KMS-11 (cell line): Measurements from ENCODE around the gene PLCG2.

Experiments used
- H2AFZ ChIP-seq: fragments of 200-600 bp; sonication (generic); 2 replicates; pipeline ENCODE4 v1.6.1; 2016; ENCODE audit warnings: antibody characterized with exemption, mixed run types, low read depth
- H3K27ac ChIP-seq: fragments of 200-600 bp; sonication (generic); 2 replicates; pipeline ENCODE4 v1.6.1; 2016; ENCODE audit warnings: mild to moderate bottlenecking, mixed run types
- H3K27me3 ChIP-seq: fragments of 200-600 bp; sonication (generic); 2 replicates; pipeline ENCODE4 v1.6.1; 2017; ENCODE audit warnings: mild to moderate bottlenecking, low read depth, mixed run types, moderate library complexity; ENCODE audit not compliant: insufficient read depth
- H3K36me3 ChIP-seq: fragments of 200-600 bp; sonication (generic); 2 replicates; pipeline ENCODE4 v1.6.1; 2017; ENCODE audit warnings: mild to moderate bottlenecking, mixed run types; ENCODE audit not compliant: insufficient read depth
- H3K4me1 ChIP-seq: fragments of 200-600 bp; sonication (generic); 2 replicates; pipeline ENCODE4 v1.6.1; 2016; ENCODE audit warnings: mild to moderate bottlenecking, low read depth, mixed run types; ENCODE audit not compliant: poor library complexity, severe bottlenecking
- H3K4me2 ChIP-seq: fragments of 200-600 bp; sonication (generic); 2 replicates; pipeline ENCODE4 v1.7.0; 2016; ENCODE audit warnings: mild to moderate bottlenecking, mixed run types
- H3K4me3 ChIP-seq: fragments of 200-600 bp; sonication (generic); IDR thresholded peaks from 2 replicates; pipeline ENCODE4 v1.6.1; 2017; ENCODE audit warnings: low read depth, low read length, mixed read lengths; ENCODE audit not compliant: insufficient read depth
- H3K79me2 ChIP-seq: fragments of 200-600 bp; sonication (generic); 2 replicates; pipeline ENCODE4 v1.6.1; 2016; ENCODE audit warnings: low read depth, mixed run types; ENCODE audit not compliant: insufficient read depth
- H3K9ac ChIP-seq: fragments of 200-600 bp; sonication (generic); 2 replicates; pipeline ENCODE4 v1.6.1; 2016; ENCODE audit warnings: mild to moderate bottlenecking, mixed run types
- H4K20me1 ChIP-seq: fragments of 200-600 bp; sonication (generic); 2 replicates; pipeline ENCODE4 v1.6.1; 2016; ENCODE audit warnings: mild to moderate bottlenecking, mixed run types; ENCODE audit not compliant: insufficient read depth
- TF ChIP-seq, protein P1 (sequence below): fragments of 200-600 bp; sonication (generic); conservative IDR thresholded peaks from 2 replicates; pipeline ENCODE4 v1.6.1; 2017; ENCODE audit warnings: low read depth, mild to moderate bottlenecking, antibody characterized with exemption, low read length, moderate library complexity, mixed read lengths

Gene PLCG2

DNA sequence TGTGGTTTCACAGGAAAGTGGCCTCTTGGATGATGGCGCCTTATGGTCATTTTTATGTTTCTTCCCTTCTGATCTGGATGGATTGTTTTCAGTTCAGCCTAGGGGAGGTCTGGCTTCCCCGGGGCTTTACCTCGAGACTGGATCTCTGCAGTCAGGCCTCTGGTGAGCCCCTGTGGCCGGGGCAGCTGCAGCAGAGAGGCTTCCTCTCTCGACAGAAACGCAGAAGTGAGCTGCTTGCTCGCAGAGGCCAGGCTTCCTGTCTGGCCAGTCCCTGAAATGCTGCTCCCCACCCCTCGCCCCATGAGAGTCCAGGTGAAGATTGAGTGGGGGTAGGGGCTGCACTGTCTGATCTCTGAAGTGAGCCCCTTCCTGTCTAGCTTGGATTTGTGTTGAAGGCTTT is 44.0 kb downstream of the PLCG2 start:
- no peak overlapping the region for H3K27ac ChIP-seq
- no peaks in the 10 kb centered on the region for H3K4me1 ChIP-seq
- H3K4me2 ChIP-seq, result no peak overlapping the region
- TF ChIP-seq, protein P1, sequence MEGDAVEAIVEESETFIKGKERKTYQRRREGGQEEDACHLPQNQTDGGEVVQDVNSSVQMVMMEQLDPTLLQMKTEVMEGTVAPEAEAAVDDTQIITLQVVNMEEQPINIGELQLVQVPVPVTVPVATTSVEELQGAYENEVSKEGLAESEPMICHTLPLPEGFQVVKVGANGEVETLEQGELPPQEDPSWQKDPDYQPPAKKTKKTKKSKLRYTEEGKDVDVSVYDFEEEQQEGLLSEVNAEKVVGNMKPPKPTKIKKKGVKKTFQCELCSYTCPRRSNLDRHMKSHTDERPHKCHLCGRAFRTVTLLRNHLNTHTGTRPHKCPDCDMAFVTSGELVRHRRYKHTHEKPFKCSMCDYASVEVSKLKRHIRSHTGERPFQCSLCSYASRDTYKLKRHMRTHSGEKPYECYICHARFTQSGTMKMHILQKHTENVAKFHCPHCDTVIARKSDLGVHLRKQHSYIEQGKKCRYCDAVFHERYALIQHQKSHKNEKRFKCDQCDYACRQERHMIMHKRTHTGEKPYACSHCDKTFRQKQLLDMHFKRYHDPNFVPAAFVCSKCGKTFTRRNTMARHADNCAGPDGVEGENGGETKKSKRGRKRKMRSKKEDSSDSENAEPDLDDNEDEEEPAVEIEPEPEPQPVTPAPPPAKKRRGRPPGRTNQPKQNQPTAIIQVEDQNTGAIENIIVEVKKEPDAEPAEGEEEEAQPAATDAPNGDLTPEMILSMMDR, result no peak
- no peaks in the 10 kb centered on the region for H3K36me3 ChIP-seq
- no peak overlapping the region for H3K9ac ChIP-seq
- no peaks in the 10 kb centered on the region for H3K79me2 ChIP-seq
- H4K20me1 ChIP-seq, result no peaks in the 10 kb centered on the region
- H3K27me3 ChIP-seq, result no peaks in the 10 kb centered on the region
- H3K4me3 ChIP-seq, result no peak overlapping the region
- H2AFZ ChIP-seq, result no peak overlapping the region

DNA sequence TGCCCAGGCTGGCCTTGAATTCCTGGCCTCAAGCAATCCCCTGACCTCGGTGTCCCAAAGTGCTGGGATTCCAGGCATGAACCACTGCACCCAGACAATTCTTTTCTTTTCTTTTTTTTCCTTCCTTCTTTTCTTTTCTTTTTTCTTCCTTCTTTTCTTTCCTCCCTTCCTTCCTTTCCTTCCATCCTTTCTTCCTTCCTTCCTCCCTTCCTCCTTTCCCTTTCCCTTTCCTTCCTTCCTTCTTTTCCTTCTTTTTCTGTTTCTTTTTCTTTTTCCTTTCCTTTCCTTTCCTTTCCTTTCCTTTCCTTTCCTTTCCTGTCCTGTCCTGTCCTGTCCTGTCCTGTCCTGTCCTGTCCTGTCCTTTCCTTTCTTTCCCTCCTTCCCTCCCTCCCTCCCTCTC is 44.6 kb downstream of the PLCG2 start:
- Histone ChIP-seq H2AFZ (no peak overlapping the region), H3K36me3 (no peaks in the 10 kb centered on the region), H3K27ac (no peak overlapping the region), H3K4me1 (no peaks in the 10 kb centered on the region), H3K9ac (no peak overlapping the region), H3K4me2 (no peak overlapping the region), H3K4me3 (no peak overlapping the region), H4K20me1 (no peaks in the 10 kb centered on the region), H3K79me2 (no peaks in the 10 kb centered on the region), H3K27me3 (no peaks in the 10 kb centered on the region)
- TF ChIP-seq, protein P1, result no peak

DNA sequence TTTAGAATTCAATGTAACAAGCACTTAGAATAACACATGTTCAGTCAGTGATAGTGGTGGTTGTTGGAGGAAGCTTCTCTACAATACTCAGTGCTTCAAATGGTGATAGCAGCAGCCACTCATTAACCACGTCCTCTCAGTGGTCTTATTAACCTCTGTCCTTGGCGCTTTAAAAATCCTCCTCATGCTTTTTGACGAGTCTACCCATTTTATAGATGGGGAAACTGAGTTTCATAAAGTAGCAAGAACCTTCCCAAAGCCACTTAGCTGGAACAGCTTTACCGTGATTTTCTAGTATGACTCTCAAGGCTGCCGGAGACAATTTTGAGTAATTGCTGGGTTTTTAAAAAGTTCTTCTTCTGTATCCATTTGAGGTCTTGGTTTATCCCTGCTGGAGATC is 47.4 kb downstream of the PLCG2 start:
- no peak overlapping the region for H2AFZ ChIP-seq
- H3K79me2 ChIP-seq, result no peaks in the 10 kb centered on the region
- no peak overlapping the region for H3K9ac ChIP-seq
- TF ChIP-seq, protein P1, result no peak
- no peaks in the 10 kb centered on the region for H3K27me3 ChIP-seq
- no peaks in the 10 kb centered on the region for H3K36me3 ChIP-seq
- no peaks in the 10 kb centered on the region for H4K20me1 ChIP-seq
- H3K27ac ChIP-seq, result no peak overlapping the region
- no peaks in the 10 kb centered on the region for H3K4me1 ChIP-seq
- H3K4me2 ChIP-seq, result no peak overlapping the region
- no peak overlapping the region for H3K4me3 ChIP-seq

DNA sequence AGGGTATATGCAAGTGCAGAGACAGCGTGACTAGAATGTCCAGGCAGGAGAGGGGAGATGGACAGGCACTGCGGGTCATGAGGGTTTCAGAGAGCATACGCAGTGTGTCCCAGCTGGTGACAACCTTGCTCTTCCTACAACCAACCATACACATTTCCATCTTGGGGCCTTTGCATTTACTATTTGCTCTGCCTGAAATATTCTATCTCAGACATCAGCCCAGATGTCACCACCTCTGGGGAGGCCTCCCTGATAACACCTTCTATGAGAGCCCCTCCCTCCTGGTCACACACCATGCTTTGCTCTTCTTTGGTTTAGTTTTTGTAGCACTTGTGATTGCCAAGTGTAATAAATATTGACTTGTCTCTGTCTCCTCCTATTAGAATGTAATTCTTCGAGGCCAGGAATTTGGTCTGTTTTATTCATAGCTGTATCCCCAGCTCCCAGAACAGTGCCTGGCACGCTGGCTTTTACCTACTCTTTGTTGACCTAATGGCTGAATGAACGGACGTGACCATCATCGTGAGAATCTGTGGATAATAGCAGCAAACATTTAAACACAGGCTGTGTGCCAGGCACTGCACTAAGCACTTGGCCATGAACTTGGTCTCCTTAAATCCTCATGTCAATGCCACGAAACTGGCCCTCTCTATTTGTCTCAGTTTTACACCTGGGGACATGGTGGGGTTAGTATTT is 51.9 kb downstream of the PLCG2 start:
- H3K4me1 ChIP-seq, result no peaks in the 10 kb centered on the region
- TF ChIP-seq, protein P1, result no peak
- H3K4me3 ChIP-seq, result no peak overlapping the region
- H2AFZ ChIP-seq, result no peak overlapping the region
- H3K4me2 ChIP-seq, result no peak overlapping the region
- no peak overlapping the region for H3K9ac ChIP-seq
- H3K36me3 ChIP-seq, result no peaks in the 10 kb centered on the region
- no peak overlapping the region for H3K27ac ChIP-seq
- H3K27me3 ChIP-seq, result no peaks in the 10 kb centered on the region
- no peaks in the 10 kb centered on the region for H3K79me2 ChIP-seq
- H4K20me1 ChIP-seq, result no peaks in the 10 kb centered on the region
